Measurements from ENCODE around the gene GCAT. TPM values are rescaled to one million over a fixed set of nuclear protein-coding genes. Genes with fewer than 3 reads are reported as not detected.

Gene GCAT
- total and polyA plus RNA-seq, 3 donors from 2014 or later: 21.4 to 40.6 (median 36.7) TPM

GRCh38 chr22:37862570-37863325, 55.0 kb downstream of the GCAT start:
- 55 to 57% methylated on average over 7 of the region's 7 CpGs for WGBS, 2 donors
- intact Hi-C loops (cut with DNase I; ENCODE audit: low total_unique reads): no loop called here
- H3K4me3 ChIP-seq: no peak overlapping the region
- peak overlapping the region in 1 of 2 donors; percentile 43 for H3K27ac ChIP-seq
- TF ChIP-seq CTCF (IDR thresholded peaks at IDR 0.05) (no peak), POLR2A (IDR thresholded peaks at IDR 0.05) (no peak)
- no peaks in the 10 kb centered on the region for H3K9me3 ChIP-seq
- no peak for DNase-seq
- H3K27me3 ChIP-seq: no peaks in the 10 kb centered on the region
- H3K4me1 ChIP-seq: peaks cover 14% of the 10 kb centered on the region
- H3K36me3 ChIP-seq (ENCODE audit: low read depth, missing control alignments): no peaks in the 10 kb centered on the region

GRCh38 chr22:37865510-37865909, 57.8 kb downstream of the GCAT start:
- H3K27me3 ChIP-seq: no peaks in the 10 kb centered on the region
- no peak overlapping the region for H3K4me3 ChIP-seq
- no peak overlapping the region for H3K27ac ChIP-seq
- intact Hi-C loops (cut with DNase I; ENCODE audit: low total_unique reads): no loop called here
- no peak for DNase-seq
- H3K4me1 ChIP-seq: peaks cover 14% of the 10 kb centered on the region
- TF ChIP-seq POLR2A (IDR thresholded peaks at IDR 0.05) (no peak), CTCF (IDR thresholded peaks at IDR 0.05) (no peak)
- no peaks in the 10 kb centered on the region for H3K9me3 ChIP-seq
- no peaks in the 10 kb centered on the region for H3K36me3 ChIP-seq (ENCODE audit: low read depth, missing control alignments)
- WGBS, 2 donors: 66 to 77% methylated on average over 6 of the region's 6 CpGs

MicroRNAs within 50 kb of the gene (microRNA counts, 767-probe panel; counts per million panel counts)
- microRNA hsa-miR-658 (0 to 152 counts per million in 2 donors), microRNA hsa-miR-659-3p (0 to 152 counts per million in 2 donors)

Small RNA genes lying within 50 kb of the gene (microRNA-seq; reads per million reads assigned to microRNA genes)
- 0 to 2.1 reads per million in 2 donors for gene MIR659 (ENCODE audit: borderline number of aligned reads in 2 of 2, borderline replicate concordance in 1 of 2)

Small RNA genes lying within 50 kb of the gene (small RNA-seq; reads per million reads assigned to genes)
- 0.09 to 0.27 reads per million in 2 donors for gene MIR659

Other genes starting within 250 kb of the GCAT start
- gene CDC42EP1, start 247.5 kb upstream of the GCAT start, total RNA-seq: 10 to 100 TPM; 73.9 to 87.4 TPM
- 49.0 TPM for gene CDC42EP1, start 247.5 kb upstream of the GCAT start, polyA plus RNA-seq (ENCODE audit: insufficient read depth, low read depth, low replicate concordance)
- gene LGALS2, start 227.8 kb upstream of the GCAT start, total RNA-seq: not detected
- 8.1 TPM for gene LGALS2, start 227.8 kb upstream of the GCAT start, polyA plus RNA-seq (ENCODE audit: insufficient read depth, low read depth, low replicate concordance)
- gene GGA1, start 199.1 kb upstream of the GCAT start, total RNA-seq: 100 to 1,000 TPM; 274 to 359 TPM
- gene GGA1, start 199.1 kb upstream of the GCAT start, polyA plus RNA-seq (ENCODE audit: insufficient read depth, low read depth, low replicate concordance): 354 TPM
- gene SH3BP1, start 168.3 kb upstream of the GCAT start, total RNA-seq: 10 to 100 TPM; 15.7 to 23.6 TPM
- 11.9 TPM for gene SH3BP1, start 168.3 kb upstream of the GCAT start, polyA plus RNA-seq (ENCODE audit: insufficient read depth, low read depth, low replicate concordance)
- 100 to 1,000 TPM in 1 of 2 donors, 10 to 100 TPM in 1; 95.7 to 117 TPM for gene PDXP, start 149.2 kb upstream of the GCAT start, total RNA-seq
- 51.9 TPM for gene PDXP, start 149.2 kb upstream of the GCAT start, polyA plus RNA-seq (ENCODE audit: insufficient read depth, low read depth, low replicate concordance)
- 100 to 1,000 TPM; 466 to 960 TPM for gene LGALS1, start 132.3 kb upstream of the GCAT start, total RNA-seq
- 681 TPM for gene LGALS1, start 132.3 kb upstream of the GCAT start, polyA plus RNA-seq (ENCODE audit: insufficient read depth, low read depth, low replicate concordance)
- 10 to 100 TPM; 46.6 to 51.2 TPM for gene NOL12, start 121.6 kb upstream of the GCAT start, total RNA-seq
- gene NOL12, start 121.6 kb upstream of the GCAT start, polyA plus RNA-seq (ENCODE audit: insufficient read depth, low read depth, low replicate concordance): 76.2 TPM
- gene TRIOBP, start 110.9 kb upstream of the GCAT start, total RNA-seq: 10 to 100 TPM; 74.0 to 80.2 TPM
- gene TRIOBP, start 110.9 kb upstream of the GCAT start, polyA plus RNA-seq (ENCODE audit: insufficient read depth, low read depth, low replicate concordance): 52.9 TPM
- gene GALR3, start 15.4 kb downstream of the GCAT start, total RNA-seq: 1 to 10 TPM in 1 of 2 donors, under 1 TPM in 1; 0.81 to 4.8 TPM
- gene GALR3, start 15.4 kb downstream of the GCAT start, polyA plus RNA-seq (ENCODE audit: insufficient read depth, low read depth, low replicate concordance): not detected
- 100 to 1,000 TPM; 117 to 138 TPM for gene ANKRD54, start 36.4 kb downstream of the GCAT start, total RNA-seq
- 61.5 TPM for gene ANKRD54, start 36.4 kb downstream of the GCAT start, polyA plus RNA-seq (ENCODE audit: insufficient read depth, low read depth, low replicate concordance)
- gene EIF3L, start 41.5 kb downstream of the GCAT start, total RNA-seq: 100 to 1,000 TPM; 185 to 316 TPM
- gene EIF3L, start 41.5 kb downstream of the GCAT start, polyA plus RNA-seq (ENCODE audit: insufficient read depth, low read depth, low replicate concordance): 295 TPM
- gene MICALL1, start 98.4 kb downstream of the GCAT start, total RNA-seq: 10 to 100 TPM; 25.2 to 38.0 TPM
- 30.8 TPM for gene MICALL1, start 98.4 kb downstream of the GCAT start, polyA plus RNA-seq (ENCODE audit: insufficient read depth, low read depth, low replicate concordance)
- gene C22orf23, start 145.7 kb downstream of the GCAT start, total RNA-seq: 10 to 100 TPM; 50.9 to 70.9 TPM
- gene C22orf23, start 145.7 kb downstream of the GCAT start, polyA plus RNA-seq (ENCODE audit: insufficient read depth, low read depth, low replicate concordance): 241 TPM
- 100 to 1,000 TPM; 107 to 137 TPM for gene POLR2F, start 145.8 kb downstream of the GCAT start, total RNA-seq
- 88.7 TPM for gene POLR2F, start 145.8 kb downstream of the GCAT start, polyA plus RNA-seq (ENCODE audit: insufficient read depth, low read depth, low replicate concordance)
- 1 to 10 TPM; 5.0 to 5.4 TPM for gene SOX10, start 176.6 kb downstream of the GCAT start, total RNA-seq
- gene SOX10, start 176.6 kb downstream of the GCAT start, polyA plus RNA-seq (ENCODE audit: insufficient read depth, low read depth, low replicate concordance): 6.1 TPM
- 10 to 100 TPM; 78.7 to 89.7 TPM for gene PICK1, start 249.5 kb downstream of the GCAT start, total RNA-seq
- gene PICK1, start 249.5 kb downstream of the GCAT start, polyA plus RNA-seq (ENCODE audit: insufficient read depth, low read depth, low replicate concordance): 61.5 TPM

All from testis (tissue), 3 donors.